KMS-11 (cell line): ENCODE measurements around the gene ABCB6.

Source experiments
- H2AFZ ChIP-seq: fragments of 200-600 bp; sonication (generic); 2 replicates; pipeline ENCODE4 v1.6.1; 2016; ENCODE audit warnings: antibody characterized with exemption, mixed run types, low read depth
- H3K27ac ChIP-seq: fragments of 200-600 bp; sonication (generic); 2 replicates; pipeline ENCODE4 v1.6.1; 2016; ENCODE audit warnings: mild to moderate bottlenecking, mixed run types
- H3K27me3 ChIP-seq: fragments of 200-600 bp; sonication (generic); 2 replicates; pipeline ENCODE4 v1.6.1; 2017; ENCODE audit warnings: mild to moderate bottlenecking, low read depth, mixed run types, moderate library complexity; ENCODE audit not compliant: insufficient read depth
- H3K36me3 ChIP-seq: fragments of 200-600 bp; sonication (generic); 2 replicates; pipeline ENCODE4 v1.6.1; 2017; ENCODE audit warnings: mild to moderate bottlenecking, mixed run types; ENCODE audit not compliant: insufficient read depth
- H3K4me1 ChIP-seq: fragments of 200-600 bp; sonication (generic); 2 replicates; pipeline ENCODE4 v1.6.1; 2016; ENCODE audit warnings: mild to moderate bottlenecking, low read depth, mixed run types; ENCODE audit not compliant: poor library complexity, severe bottlenecking
- H3K4me2 ChIP-seq: fragments of 200-600 bp; sonication (generic); 2 replicates; pipeline ENCODE4 v1.7.0; 2016; ENCODE audit warnings: mild to moderate bottlenecking, mixed run types
- H3K4me3 ChIP-seq: fragments of 200-600 bp; sonication (generic); IDR thresholded peaks from 2 replicates; pipeline ENCODE4 v1.6.1; 2017; ENCODE audit warnings: low read depth, low read length, mixed read lengths; ENCODE audit not compliant: insufficient read depth
- H3K79me2 ChIP-seq: fragments of 200-600 bp; sonication (generic); 2 replicates; pipeline ENCODE4 v1.6.1; 2016; ENCODE audit warnings: low read depth, mixed run types; ENCODE audit not compliant: insufficient read depth
- H3K9ac ChIP-seq: fragments of 200-600 bp; sonication (generic); 2 replicates; pipeline ENCODE4 v1.6.1; 2016; ENCODE audit warnings: mild to moderate bottlenecking, mixed run types
- H4K20me1 ChIP-seq: fragments of 200-600 bp; sonication (generic); 2 replicates; pipeline ENCODE4 v1.6.1; 2016; ENCODE audit warnings: mild to moderate bottlenecking, mixed run types; ENCODE audit not compliant: insufficient read depth
- CTCF ChIP-seq: fragments of 200-600 bp; sonication (generic); conservative IDR thresholded peaks from 2 replicates; pipeline ENCODE4 v1.6.1; 2017; ENCODE audit warnings: low read depth, mild to moderate bottlenecking, antibody characterized with exemption, low read length, moderate library complexity, mixed read lengths

The ABCB6 gene

GRCh38 chr2:219252900-219253752 lies 34.4 kb upstream of the ABCB6 start, which contains the start of gene TUBA4B:
Gene TUBA4B, plus strand, starts transcription at chr2:219253243. Its CDS starts 165 bp downstream, at chr2:219253408.
- peak within 1 kb of the TSS; percentile 56 for H3K27ac ChIP-seq
- peak within 1 kb of the TSS; percentile 80 for H3K4me3 ChIP-seq
- TF ChIP-seq CTCF, result no peak
- no peaks in the 10 kb centered on the region for H3K36me3 ChIP-seq
- H3K4me1 ChIP-seq, result peaks cover 22% of the 10 kb centered on the region
- H4K20me1 ChIP-seq, result no peaks in the 10 kb centered on the region
- peak within 1 kb of the TSS; percentile 77 for H3K9ac ChIP-seq
- peaks cover 22% of the 10 kb centered on the region; the same call in 1 of the 2 replicates for H3K27me3 ChIP-seq
- H3K4me2 ChIP-seq, result peak within 1 kb of the TSS; percentile 85
- peak within 1 kb of the TSS; percentile 91 for H2AFZ ChIP-seq
- H3K79me2 ChIP-seq, result peaks cover 6% of the 10 kb centered on the region; the same call in 1 of the 2 replicates

- Histone ChIP-seq H4K20me1 (no peaks in the 10 kb centered on the region), H3K36me3 (no peaks in the 10 kb centered on the region), H3K27me3 (peaks cover 22% of the 10 kb centered on the region; the same call in 1 of the 2 replicates), H3K4me1 (peaks cover 22% of the 10 kb centered on the region), H3K27ac (peak overlapping the region; percentile 56; the same call in 1 of the 2 replicates), H2AFZ (peak overlapping the region; percentile 64), H3K79me2 (peaks cover 6% of the 10 kb centered on the region; the same call in 1 of the 2 replicates), H3K4me3 (peak overlapping the region; percentile 80), H3K4me2 (peak overlapping the region; percentile 85), H3K9ac (peak overlapping the region; percentile 77; the same call in 1 of the 2 replicates)
- TF ChIP-seq CTCF, result no peak
These were observed 33.8 kb upstream of the ABCB6 start for GRCh38 chr2:219252570-219252899.

GRCh38 chr2:219252084-219252483 lies 33.3 kb upstream of the ABCB6 start:
- peaks cover 6% of the 10 kb centered on the region; the same call in 1 of the 2 replicates for H3K79me2 ChIP-seq
- no peak overlapping the region for H3K9ac ChIP-seq
- H3K4me3 ChIP-seq, result no peak overlapping the region
- H3K36me3 ChIP-seq, result no peaks in the 10 kb centered on the region
- H3K4me1 ChIP-seq, result peaks cover 22% of the 10 kb centered on the region
- H3K27me3 ChIP-seq, result peaks cover 22% of the 10 kb centered on the region; the same call in 1 of the 2 replicates
- H2AFZ ChIP-seq, result no peak overlapping the region
- H4K20me1 ChIP-seq, result no peaks in the 10 kb centered on the region
- no peak for TF ChIP-seq CTCF
- H3K4me2 ChIP-seq, result peak overlapping the region; percentile 85
- no peak overlapping the region for H3K27ac ChIP-seq

GRCh38 chr2:219251656-219252055 lies 32.9 kb upstream of the ABCB6 start:
- Histone ChIP-seq H3K79me2 (peaks cover 6% of the 10 kb centered on the region; the same call in 1 of the 2 replicates), H3K4me1 (peaks cover 22% of the 10 kb centered on the region), H3K9ac (no peak overlapping the region), H3K27ac (no peak overlapping the region), H4K20me1 (no peaks in the 10 kb centered on the region), H3K4me2 (no peak overlapping the region; the same call in 1 of the 2 replicates), H3K36me3 (no peaks in the 10 kb centered on the region), H2AFZ (no peak overlapping the region), H3K4me3 (no peak overlapping the region), H3K27me3 (peaks cover 22% of the 10 kb centered on the region; the same call in 1 of the 2 replicates)
- TF ChIP-seq CTCF, result no peak
